Measurements from ENCODE around the gene BZW2. TPM values are rescaled to one million over a fixed set of nuclear protein-coding genes. Genes with fewer than 3 reads are reported as not detected.

Gene BZW2
- total RNA-seq, 4 donors from 2014 or later = 50.2 to 69.3 (median 52.3) TPM

DNA sequence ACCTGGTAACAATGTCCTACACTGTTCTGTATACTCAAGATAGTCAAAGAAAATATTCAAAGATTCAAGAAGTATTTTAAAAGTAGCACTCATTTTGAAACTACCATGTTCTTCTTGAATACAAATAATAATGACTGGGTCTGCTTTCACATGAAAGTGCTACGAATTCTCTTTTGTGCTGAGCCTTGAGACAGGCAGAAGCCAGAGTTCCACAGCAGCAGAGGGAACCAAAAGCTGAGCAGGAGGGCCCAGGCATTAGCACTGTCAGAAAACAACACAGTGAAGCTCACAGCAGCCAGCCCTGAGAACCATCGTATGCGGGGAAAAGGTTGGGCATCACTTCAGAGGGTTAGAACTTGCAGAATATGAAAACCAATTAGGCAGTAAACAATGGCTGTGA is 39.3 kb upstream of the BZW2 start:
- H3K27ac ChIP-seq = no peak overlapping the region
- H3K9me3 ChIP-seq = no peaks in the 10 kb centered on the region
- no peaks in the 10 kb centered on the region for H3K27me3 ChIP-seq
- no peak overlapping the region for H3K4me3 ChIP-seq
- no peak for TF ChIP-seq EP300 (IDR thresholded peaks at IDR 0.05)
- TF ChIP-seq, protein P1, sequence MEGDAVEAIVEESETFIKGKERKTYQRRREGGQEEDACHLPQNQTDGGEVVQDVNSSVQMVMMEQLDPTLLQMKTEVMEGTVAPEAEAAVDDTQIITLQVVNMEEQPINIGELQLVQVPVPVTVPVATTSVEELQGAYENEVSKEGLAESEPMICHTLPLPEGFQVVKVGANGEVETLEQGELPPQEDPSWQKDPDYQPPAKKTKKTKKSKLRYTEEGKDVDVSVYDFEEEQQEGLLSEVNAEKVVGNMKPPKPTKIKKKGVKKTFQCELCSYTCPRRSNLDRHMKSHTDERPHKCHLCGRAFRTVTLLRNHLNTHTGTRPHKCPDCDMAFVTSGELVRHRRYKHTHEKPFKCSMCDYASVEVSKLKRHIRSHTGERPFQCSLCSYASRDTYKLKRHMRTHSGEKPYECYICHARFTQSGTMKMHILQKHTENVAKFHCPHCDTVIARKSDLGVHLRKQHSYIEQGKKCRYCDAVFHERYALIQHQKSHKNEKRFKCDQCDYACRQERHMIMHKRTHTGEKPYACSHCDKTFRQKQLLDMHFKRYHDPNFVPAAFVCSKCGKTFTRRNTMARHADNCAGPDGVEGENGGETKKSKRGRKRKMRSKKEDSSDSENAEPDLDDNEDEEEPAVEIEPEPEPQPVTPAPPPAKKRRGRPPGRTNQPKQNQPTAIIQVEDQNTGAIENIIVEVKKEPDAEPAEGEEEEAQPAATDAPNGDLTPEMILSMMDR (IDR thresholded peaks at IDR 0.05) = no peak
- no peak for DNase-seq (ENCODE audit: low spot score in 2 of 2)
- WGBS, 2 donors = 80% methylated on average over 3 of the region's 3 CpGs
- H3K36me3 ChIP-seq = peaks cover 0 to 86% (median 0%) of the 10 kb centered on the region in 3 donors
- H3K4me1 ChIP-seq = no peaks in the 10 kb centered on the region

DNA sequence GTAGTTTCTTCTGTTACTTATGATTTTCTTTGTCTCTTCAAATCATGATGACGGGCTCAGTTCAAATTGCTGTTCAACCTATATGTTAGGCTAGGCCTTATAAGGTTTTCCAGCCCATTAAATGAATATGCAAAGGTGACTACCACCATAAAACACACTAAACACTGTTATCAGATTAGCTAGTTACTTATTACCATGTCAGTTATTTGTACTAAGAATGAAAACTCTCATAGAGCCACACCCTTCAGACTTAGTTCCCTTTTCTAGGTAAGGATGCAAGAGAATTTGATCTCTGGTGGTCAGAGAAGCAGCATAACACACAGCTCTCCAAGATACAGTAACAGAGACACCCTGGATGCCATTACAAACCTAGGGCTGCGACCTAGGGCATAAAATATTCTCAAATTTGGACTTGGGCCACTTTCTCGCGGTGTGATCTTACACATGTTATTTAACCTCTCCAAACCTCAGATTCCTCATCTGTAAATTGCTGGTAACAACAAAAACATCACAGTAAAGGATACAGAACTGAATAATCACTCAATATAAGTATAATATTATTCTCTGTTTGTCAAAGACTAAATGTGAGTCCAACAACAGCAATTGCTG is 36.0 kb upstream of the BZW2 start:
- DNase-seq (ENCODE audit: low spot score in 2 of 2) = no peak
- Histone ChIP-seq H3K27me3 (no peaks in the 10 kb centered on the region), H3K4me1 (peaks cover 0 to under 1% (median 0%) of the 10 kb centered on the region in 4 donors), H3K4me3 (no peak overlapping the region), H3K27ac (no peak overlapping the region), H3K36me3 (peaks cover 0 to 74% (median 0%) of the 10 kb centered on the region in 3 donors), H3K9me3 (no peaks in the 10 kb centered on the region)
- TF ChIP-seq EP300 (IDR thresholded peaks at IDR 0.05) (no peak), POLR2A (IDR thresholded peaks at IDR 0.05) (no peak)
- TF ChIP-seq, protein P1 (IDR thresholded peaks at IDR 0.05) = no peak
- 68 to 69% methylated on average over 4 of the region's 4 CpGs for WGBS, 2 donors

DNA sequence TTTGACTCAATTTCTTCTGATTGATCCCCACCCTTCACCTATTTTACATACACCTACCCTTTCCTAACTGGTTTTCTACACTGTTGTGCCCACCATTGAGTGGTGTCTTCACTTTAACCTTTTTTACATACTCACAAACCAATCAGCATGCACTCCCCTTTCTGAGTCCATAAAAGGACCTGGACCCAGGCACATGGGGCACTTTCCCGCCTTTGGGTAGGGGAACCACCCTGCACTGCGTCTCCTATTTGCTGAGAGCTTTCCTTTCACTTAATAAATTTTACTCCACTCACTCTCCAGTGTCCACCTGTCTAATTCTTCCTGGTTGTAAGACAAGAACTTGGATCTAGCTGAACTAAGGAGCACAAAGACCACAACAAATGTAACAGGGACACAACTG is 34.3 kb upstream of the BZW2 start:
- DNase-seq (ENCODE audit: low spot score in 2 of 2) = no peak
- Histone ChIP-seq H3K27me3 (no peaks in the 10 kb centered on the region), H3K27ac (no peak overlapping the region), H3K36me3 (peaks cover 0 to 79% (median 0%) of the 10 kb centered on the region in 3 donors), H3K4me1 (peaks cover 0 to 11% (median 0%) of the 10 kb centered on the region in 4 donors), H3K9me3 (no peaks in the 10 kb centered on the region), H3K4me3 (no peak overlapping the region)
- TF ChIP-seq, protein P1 (IDR thresholded peaks at IDR 0.05) = no peak
- TF ChIP-seq POLR2A (IDR thresholded peaks at IDR 0.05) (no peak), EP300 (IDR thresholded peaks at IDR 0.05) (no peak)
- 65 to 100% methylated on average over 2 of the region's 2 CpGs for WGBS, 2 donors

DNA sequence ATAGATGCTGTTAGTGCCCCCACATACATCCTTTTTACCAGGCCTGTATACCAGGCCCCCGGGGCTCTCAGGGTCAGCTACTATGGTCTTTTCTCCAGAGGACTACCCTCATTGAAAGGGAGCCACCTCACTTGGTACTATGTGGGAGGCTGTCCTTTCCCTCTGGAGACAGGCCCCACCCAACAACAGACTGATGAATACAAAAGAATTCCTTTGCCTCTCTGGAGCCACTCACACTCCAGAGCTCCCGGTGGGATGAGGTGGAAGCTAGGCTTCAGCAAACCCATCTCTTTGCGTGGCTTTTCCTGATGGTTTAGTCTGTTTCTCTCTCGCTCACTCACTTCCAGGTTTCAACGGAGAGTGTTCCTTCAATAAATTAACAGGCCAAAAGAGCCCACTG is 30.8 kb upstream of the BZW2 start:
- Histone ChIP-seq H3K36me3 (peaks cover 0 to 74% (median 0%) of the 10 kb centered on the region in 3 donors), H3K4me3 (no peak overlapping the region), H3K4me1 (peaks cover 0 to 11% (median 0%) of the 10 kb centered on the region in 4 donors), H3K9me3 (no peaks in the 10 kb centered on the region), H3K27me3 (no peaks in the 10 kb centered on the region), H3K27ac (no peak overlapping the region)
- no peak for DNase-seq (ENCODE audit: low spot score in 2 of 2)
- WGBS, 2 donors = 76% methylated on average over 5 of the region's 5 CpGs
- TF ChIP-seq EP300 (IDR thresholded peaks at IDR 0.05) (no peak), POLR2A (IDR thresholded peaks at IDR 0.05) (no peak)
- TF ChIP-seq, protein P1 (IDR thresholded peaks at IDR 0.05) = no peak

DNA sequence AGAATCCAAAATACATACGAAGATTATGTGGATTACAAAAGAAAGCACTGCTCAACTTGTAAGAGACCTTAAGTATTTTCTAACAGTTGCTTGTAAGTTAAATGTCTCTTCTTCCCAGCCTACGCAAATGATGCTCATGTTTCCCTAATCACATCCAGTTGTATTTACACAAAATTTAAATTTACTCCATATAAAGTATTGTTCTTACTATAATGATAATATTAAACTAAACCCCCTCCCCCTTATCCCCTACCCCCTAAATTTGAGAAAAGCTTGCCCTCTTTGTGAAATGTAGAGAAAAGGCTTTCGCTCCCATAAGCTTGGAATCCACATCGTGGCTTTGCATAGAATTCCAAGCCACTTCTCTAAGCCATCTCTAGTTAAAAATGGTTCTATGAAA is 29.9 kb upstream of the BZW2 start:
- Histone ChIP-seq H3K9me3 (no peaks in the 10 kb centered on the region), H3K4me1 (peaks cover 0 to 11% (median 0%) of the 10 kb centered on the region in 4 donors), H3K4me3 (no peak overlapping the region), H3K27me3 (no peaks in the 10 kb centered on the region), H3K27ac (no peak overlapping the region), H3K36me3 (peaks cover 0 to 74% (median 0%) of the 10 kb centered on the region in 3 donors)
- no peak for TF ChIP-seq EP300 (IDR thresholded peaks at IDR 0.05)
- TF ChIP-seq, protein P1 (IDR thresholded peaks at IDR 0.05) = no peak
- TF ChIP-seq POLR2A (IDR thresholded peaks at IDR 0.05) = no peak
- no peak for DNase-seq (ENCODE audit: low spot score in 2 of 2)
- WGBS, 2 donors = 63 to 64% methylated on average over 4 of the region's 4 CpGs

All from tibial nerve (tissue), 4 donors.